K562 (cell line): ENCODE measurements around the gene ASB14. TPM values are rescaled to one million over a fixed set of nuclear protein-coding genes. Genes with fewer than 3 reads are reported as not detected.

Source experiments
- ATF1 ChIP-seq, 2 experiments: fragments of 450-650 bp in 1 of 2; IDR thresholded peaks; 2 replicates each; pipeline ENCODE4 v1.6.1; 2016; ENCODE audit warnings: missing compliant biosample characterization in 1 of 2, missing genetic modification characterization in 1 of 2
- MYNN ChIP-seq, 2 experiments: sonication (generic); formaldehyde crosslinking in 1 of 2; IDR thresholded peaks; 2 replicates each; pipeline versions ENCODE4 v1.5.0 to v1.6.1; 2016 to 2020; ENCODE audit warnings: antibody characterized with exemption in 1 of 2, missing genetic modification reagents in 1 of 2
- NR2C2 ChIP-seq, 2 experiments: fragments of 200-800 bp in 1 of 2; sonication (Bioruptor generic) in 1 of 2; sonication (generic) in 1 of 2; formaldehyde crosslinking in 1 of 2; IDR thresholded peaks; 2 replicates each; pipeline versions ENCODE4 v1.6.1 to v1.8.0; 2016 to 2022; ENCODE audit warnings: mild to moderate bottlenecking in 1 of 2, missing compliant biosample characterization in 1 of 2, missing genetic modification characterization in 1 of 2, missing genetic modification reagents in 1 of 2
- SMAD4 ChIP-seq: fragments of 250-450 bp; sonication (Bioruptor Pico); conservative IDR thresholded peaks from 2 replicates; pipeline ENCODE4 v1.8.0; 2021; ENCODE audit warnings: inconsistent platforms, mild to moderate bottlenecking, moderate library complexity
- ZNF408 ChIP-seq: fragments of 250-450 bp; sonication (Bioruptor Pico); IDR thresholded peaks from 2 replicates; pipeline ENCODE4 v1.4.0; 2020; ENCODE audit warnings: low read depth, mild to moderate bottlenecking, moderate library complexity
- ZNF583 ChIP-seq: fragments of 250-450 bp; sonication (Bioruptor Pico); IDR thresholded peaks from 2 replicates; pipeline ENCODE4 v1.4.0; 2020
- polyA plus RNA-seq, 8 experiments: library from polyadenylated mRNA; depleted of rRNA in 4 of 8; stranded (reverse) in 5 of 8; unstranded in 3 of 8; fragments of >200 nt; fragmentation: Nextera tagmentation in 2 of 8; fragmentation: Illumina TruSeq in 1 of 8; extraction: Ambion mirVana in 2 of 8; extraction: Trizol in 1 of 8; gene quantifications; 2 replicates each; pipeline versions ENCODE4 v1.2.1 to v1.2.3, GENCODE V29; 2011 to 2014; ENCODE audit warnings: inconsistent platforms in 1 of 8, missing spikeins in 1 of 8
- total RNA-seq, 7 experiments: library from RNA; depleted of rRNA in 6 of 7; stranded (reverse); fragments of >200 nt in 6 of 7; fragmentation: Illumina TruSeq in 2 of 7; extraction: Trizol in 2 of 7; gene quantifications; 2 replicates each; pipeline versions ENCODE4 v1.2.1 to v1.2.3, GENCODE V29; 2011 to 2021; ENCODE audit warnings: low replicate concordance in 1 of 7
- TF ChIP-seq, protein P1 (sequence below): fragments of 450-650 bp; formaldehyde crosslinking; IDR thresholded peaks from 2 replicates; pipeline ENCODE4 v1.4.0; 2020; ENCODE audit warnings: mild to moderate bottlenecking, moderate library complexity
- TF ChIP-seq, protein P2 (sequence below), 2 experiments: fragments of 450-650 bp; formaldehyde crosslinking in 1 of 2; IDR thresholded peaks; 2 replicates each; pipeline versions ENCODE4 v1.4.0 to v1.6.1; 2014 to 2020; ENCODE audit warnings: mild to moderate bottlenecking in 2 of 2, borderline replicate concordance in 1 of 2, low read depth in 1 of 2

ASB14 gene
- total and polyA plus RNA-seq, 9 of the 15 experiments (the other 6 are each of a cell fraction or from before 2014, with no cell fraction given) = 0.01 to 0.07 TPM; not detected in 7

DNA sequence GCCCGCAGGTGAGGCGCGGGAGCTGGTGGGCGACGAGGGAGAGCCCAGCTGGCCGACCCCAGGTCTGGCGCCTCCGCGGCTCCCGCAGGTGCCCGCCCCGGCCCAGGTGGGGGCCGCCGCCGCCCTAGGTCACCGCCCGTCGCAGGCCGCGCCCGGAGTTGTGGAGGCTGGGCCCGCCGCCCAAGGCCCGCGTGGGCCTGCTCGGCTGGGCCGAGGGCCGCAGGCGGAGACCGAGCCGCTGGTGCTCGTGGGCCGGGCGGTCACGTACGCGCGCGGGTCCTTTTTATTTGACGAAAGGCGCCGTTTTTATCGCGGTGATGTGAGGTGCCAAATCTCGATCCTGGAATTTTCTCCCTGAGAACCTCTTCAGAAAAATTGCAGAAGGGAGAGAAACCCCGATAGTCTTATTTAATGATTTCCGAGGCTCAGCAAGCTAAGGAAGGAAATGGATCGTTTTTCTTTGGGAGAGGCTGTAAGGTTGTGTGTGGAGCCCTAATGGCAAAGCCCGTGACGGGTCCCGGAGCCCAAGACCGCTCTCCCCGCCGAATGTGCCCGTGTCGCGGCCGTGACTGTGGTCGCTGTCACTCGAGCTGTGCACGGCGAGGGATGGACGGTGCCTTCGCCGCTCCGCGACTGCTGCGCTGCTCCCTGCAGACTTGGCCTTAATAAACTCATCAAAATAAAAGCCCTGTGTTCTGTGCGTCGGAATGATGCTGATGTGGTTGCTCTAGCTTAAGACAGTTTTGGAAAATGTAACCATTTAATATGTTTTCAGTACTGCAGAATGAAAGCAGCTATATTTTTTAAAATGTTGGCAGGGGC is 64.3 kb downstream of the ASB14 start (continued):
- TF ChIP-seq, protein P1, sequence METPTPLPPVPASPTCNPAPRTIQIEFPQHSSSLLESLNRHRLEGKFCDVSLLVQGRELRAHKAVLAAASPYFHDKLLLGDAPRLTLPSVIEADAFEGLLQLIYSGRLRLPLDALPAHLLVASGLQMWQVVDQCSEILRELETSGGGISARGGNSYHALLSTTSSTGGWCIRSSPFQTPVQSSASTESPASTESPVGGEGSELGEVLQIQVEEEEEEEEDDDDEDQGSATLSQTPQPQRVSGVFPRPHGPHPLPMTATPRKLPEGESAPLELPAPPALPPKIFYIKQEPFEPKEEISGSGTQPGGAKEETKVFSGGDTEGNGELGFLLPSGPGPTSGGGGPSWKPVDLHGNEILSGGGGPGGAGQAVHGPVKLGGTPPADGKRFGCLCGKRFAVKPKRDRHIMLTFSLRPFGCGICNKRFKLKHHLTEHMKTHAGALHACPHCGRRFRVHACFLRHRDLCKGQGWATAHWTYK (CRISPR knock-in tag) = 0 out of 2 replicates have a peak, but pooled peaks have one; percentile 18
- peak; percentile 99 for TF ChIP-seq MYNN (IDR thresholded peaks at IDR 0.05)
- TF ChIP-seq MYNN (CRISPR knock-in tag; IDR thresholded peaks at IDR 0.05) = peak; percentile 88
- TF ChIP-seq ZNF583 (CRISPR knock-in tag) = 0 out of 2 replicates have a peak, but pooled peaks have one; percentile 20
- TF ChIP-seq, protein P2, sequence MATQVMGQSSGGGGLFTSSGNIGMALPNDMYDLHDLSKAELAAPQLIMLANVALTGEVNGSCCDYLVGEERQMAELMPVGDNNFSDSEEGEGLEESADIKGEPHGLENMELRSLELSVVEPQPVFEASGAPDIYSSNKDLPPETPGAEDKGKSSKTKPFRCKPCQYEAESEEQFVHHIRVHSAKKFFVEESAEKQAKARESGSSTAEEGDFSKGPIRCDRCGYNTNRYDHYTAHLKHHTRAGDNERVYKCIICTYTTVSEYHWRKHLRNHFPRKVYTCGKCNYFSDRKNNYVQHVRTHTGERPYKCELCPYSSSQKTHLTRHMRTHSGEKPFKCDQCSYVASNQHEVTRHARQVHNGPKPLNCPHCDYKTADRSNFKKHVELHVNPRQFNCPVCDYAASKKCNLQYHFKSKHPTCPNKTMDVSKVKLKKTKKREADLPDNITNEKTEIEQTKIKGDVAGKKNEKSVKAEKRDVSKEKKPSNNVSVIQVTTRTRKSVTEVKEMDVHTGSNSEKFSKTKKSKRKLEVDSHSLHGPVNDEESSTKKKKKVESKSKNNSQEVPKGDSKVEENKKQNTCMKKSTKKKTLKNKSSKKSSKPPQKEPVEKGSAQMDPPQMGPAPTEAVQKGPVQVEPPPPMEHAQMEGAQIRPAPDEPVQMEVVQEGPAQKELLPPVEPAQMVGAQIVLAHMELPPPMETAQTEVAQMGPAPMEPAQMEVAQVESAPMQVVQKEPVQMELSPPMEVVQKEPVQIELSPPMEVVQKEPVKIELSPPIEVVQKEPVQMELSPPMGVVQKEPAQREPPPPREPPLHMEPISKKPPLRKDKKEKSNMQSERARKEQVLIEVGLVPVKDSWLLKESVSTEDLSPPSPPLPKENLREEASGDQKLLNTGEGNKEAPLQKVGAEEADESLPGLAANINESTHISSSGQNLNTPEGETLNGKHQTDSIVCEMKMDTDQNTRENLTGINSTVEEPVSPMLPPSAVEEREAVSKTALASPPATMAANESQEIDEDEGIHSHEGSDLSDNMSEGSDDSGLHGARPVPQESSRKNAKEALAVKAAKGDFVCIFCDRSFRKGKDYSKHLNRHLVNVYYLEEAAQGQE (IDR thresholded peaks at IDR 0.05; ENCODE audit: borderline replicate concordance) = no peak
- TF ChIP-seq, protein P2 (CRISPR knock-in tag; IDR thresholded peaks at IDR 0.05; ENCODE audit: low read depth) = peak; percentile 28; the same call in 1 of the 2 replicates
- peak; percentile 7; the same call in 1 of the 2 replicates for TF ChIP-seq SMAD4 (CRISPR knock-in tag)
- no peak for TF ChIP-seq NR2C2 (CRISPR knock-in tag; IDR thresholded peaks at IDR 0.05)
- 0 out of 2 replicates have a peak, but pooled peaks have one; percentile 28 for TF ChIP-seq NR2C2 (tag; IDR thresholded peaks at IDR 0.05)
- no peak for TF ChIP-seq ZNF408
- TF ChIP-seq ATF1 (CRISPR knock-in tag; IDR thresholded peaks at IDR 0.05) = no peak
- TF ChIP-seq ATF1 (tag; IDR thresholded peaks at IDR 0.05) = 0 out of 2 replicates have a peak, but pooled peaks have one; percentile 6
